C4-2B (cell line): ENCODE results near the gene TMIGD1.

ENCODE experiments used
- H3K27ac ChIP-seq: fragments of 450-650 bp; 2 replicates; pipeline ENCODE4 v1.5.1; 2017
- ZFX ChIP-seq: fragments of 450-650 bp; IDR thresholded peaks from 2 replicates; pipeline ENCODE4 v1.6.1; 2017
- TF ChIP-seq, protein P1 (sequence below): fragments of 450-650 bp; conservative IDR thresholded peaks from 2 replicates; pipeline ENCODE4 v1.5.1; 2017; ENCODE audit warnings: mild to moderate bottlenecking

Gene TMIGD1

DNA sequence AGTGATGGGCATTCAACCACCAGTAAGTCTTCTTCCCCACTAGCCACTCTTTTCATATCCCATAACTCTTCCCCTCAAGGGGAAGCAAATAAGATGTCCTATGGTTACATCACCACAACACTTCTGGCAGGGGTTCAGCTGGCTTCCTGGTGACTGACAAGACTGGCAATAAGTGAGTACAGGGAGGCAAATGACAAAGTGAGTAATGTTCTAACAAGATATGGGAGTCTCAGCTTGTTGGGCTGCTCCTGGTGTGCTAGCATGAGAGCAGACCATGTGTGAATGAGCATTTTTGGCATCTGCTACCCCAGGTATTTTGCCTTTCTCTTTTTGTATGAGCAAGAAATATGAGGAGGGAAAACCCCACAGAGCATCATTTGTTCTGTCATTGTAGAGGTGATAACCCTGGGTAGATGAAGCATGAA is 9.9 kb downstream of the TMIGD1 start:
- H3K27ac ChIP-seq = no peak overlapping the region
- TF ChIP-seq, protein P1, sequence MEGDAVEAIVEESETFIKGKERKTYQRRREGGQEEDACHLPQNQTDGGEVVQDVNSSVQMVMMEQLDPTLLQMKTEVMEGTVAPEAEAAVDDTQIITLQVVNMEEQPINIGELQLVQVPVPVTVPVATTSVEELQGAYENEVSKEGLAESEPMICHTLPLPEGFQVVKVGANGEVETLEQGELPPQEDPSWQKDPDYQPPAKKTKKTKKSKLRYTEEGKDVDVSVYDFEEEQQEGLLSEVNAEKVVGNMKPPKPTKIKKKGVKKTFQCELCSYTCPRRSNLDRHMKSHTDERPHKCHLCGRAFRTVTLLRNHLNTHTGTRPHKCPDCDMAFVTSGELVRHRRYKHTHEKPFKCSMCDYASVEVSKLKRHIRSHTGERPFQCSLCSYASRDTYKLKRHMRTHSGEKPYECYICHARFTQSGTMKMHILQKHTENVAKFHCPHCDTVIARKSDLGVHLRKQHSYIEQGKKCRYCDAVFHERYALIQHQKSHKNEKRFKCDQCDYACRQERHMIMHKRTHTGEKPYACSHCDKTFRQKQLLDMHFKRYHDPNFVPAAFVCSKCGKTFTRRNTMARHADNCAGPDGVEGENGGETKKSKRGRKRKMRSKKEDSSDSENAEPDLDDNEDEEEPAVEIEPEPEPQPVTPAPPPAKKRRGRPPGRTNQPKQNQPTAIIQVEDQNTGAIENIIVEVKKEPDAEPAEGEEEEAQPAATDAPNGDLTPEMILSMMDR = no peak
- no peak for TF ChIP-seq ZFX

DNA sequence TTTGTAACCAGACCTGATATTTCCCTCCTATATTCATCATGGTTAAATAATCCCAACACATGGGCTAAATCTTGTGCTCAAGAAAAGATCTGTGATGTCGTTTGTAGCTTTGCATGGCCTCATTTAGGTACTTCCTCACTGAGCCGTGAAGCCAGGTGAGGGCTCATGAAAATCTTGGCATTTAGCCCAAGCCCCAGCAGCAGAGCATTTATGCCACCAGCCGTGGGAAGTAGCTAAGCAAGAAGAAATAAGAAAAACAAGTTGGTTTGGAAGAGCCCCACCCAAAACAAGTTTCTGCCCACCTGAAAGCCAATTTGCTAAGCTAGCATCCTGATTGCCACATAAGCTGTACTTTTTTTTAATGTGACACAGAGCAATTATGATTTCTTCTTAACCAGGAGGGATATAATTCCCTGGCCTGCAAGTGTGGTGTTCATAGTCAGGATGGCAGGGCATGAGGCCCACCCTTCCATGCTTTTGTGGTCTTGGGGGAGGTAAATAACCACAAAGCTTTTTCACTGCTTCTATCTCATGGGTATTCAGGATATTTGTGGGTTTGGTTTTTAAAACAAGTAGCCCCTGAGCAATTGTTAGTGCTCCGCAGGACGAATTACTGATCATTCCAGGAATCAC is 10.5 kb downstream of the TMIGD1 start:
- H3K27ac ChIP-seq = no peak overlapping the region
- TF ChIP-seq ZFX = no peak
- TF ChIP-seq, protein P1 = no peak

DNA sequence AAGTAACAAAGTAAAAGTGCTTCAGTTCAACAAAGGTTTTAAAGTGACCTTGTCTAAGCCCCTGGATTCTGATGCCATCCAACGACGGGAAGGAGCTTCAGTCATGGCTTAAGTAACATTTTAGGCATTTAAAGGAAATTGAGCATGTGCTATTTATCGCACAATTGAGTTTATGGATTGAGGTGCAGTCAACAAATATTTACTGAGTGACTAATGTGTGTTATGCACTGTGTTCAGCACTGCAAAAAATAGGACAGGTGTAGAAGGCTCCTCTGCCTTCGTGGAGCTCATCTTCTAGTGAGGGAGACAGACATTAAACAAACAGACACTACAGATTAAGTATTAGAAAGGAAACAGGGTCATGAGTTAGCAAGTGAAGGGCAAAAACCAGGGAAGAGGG is 12.5 kb downstream of the TMIGD1 start:
- H3K27ac ChIP-seq = no peak overlapping the region
- no peak for TF ChIP-seq ZFX
- TF ChIP-seq, protein P1 = no peak

DNA sequence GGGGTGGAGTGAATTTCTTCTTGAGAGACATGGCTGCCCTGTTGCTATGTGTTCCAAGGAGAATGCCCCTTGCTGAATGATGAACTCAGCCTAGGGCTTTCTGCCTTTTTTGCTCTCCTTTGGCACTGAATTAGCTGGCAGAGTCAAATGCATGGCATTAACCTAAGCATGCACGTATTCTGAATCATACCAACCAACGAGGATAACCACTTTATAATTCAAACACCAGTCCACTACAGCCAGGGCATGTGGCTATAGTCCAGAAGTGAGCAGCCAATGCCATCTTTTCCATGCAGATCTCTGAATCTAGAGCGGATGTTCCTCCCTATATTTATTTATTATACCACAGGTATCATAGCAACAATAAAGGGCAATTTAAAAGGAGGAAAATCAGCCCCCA is 15.7 kb downstream of the TMIGD1 start:
- no peak for TF ChIP-seq ZFX
- TF ChIP-seq, protein P1 = no peak
- H3K27ac ChIP-seq = no peak overlapping the region

DNA sequence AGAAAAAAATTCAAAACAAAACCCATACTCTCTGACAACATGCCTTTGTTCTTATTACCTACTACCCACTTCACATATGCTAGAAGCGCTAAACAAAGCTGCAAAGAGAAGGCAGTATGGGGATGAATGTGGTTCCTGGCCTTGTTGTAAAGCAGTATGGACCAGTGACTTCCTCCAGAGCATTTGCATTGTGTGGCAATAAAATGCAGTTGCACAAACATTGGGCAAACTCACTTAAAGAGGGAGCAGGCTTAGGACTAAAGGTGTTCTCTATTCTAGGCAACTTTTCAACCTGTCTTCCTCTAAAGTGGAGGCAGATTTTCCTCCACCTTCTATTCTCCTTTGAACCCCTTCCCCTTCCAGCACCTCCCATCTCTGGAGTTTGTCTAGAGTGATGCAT is 17.1 kb downstream of the TMIGD1 start:
- H3K27ac ChIP-seq = no peak overlapping the region
- TF ChIP-seq, protein P1 = no peak
- no peak for TF ChIP-seq ZFX

DNA sequence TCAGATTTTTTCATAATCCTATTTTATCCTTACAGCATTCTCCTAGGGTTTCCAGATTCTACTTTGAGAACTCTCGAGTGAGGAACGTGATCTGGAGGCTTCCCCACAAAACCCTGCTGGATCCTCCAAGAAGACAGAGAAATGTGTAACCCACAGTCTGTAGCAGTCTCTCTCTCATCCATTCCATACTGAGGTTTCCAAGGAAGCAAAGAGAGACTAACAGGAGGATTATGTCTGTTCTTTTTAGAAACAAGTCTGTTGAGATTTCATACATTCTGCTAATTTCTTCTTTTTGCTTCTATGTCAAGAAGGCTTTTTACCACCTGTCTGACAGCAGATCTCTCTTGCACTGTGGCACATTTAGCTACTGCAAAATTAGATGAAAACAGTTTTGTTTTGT is 18.8 kb downstream of the TMIGD1 start:
- TF ChIP-seq ZFX = no peak
- TF ChIP-seq, protein P1 = no peak

DNA sequence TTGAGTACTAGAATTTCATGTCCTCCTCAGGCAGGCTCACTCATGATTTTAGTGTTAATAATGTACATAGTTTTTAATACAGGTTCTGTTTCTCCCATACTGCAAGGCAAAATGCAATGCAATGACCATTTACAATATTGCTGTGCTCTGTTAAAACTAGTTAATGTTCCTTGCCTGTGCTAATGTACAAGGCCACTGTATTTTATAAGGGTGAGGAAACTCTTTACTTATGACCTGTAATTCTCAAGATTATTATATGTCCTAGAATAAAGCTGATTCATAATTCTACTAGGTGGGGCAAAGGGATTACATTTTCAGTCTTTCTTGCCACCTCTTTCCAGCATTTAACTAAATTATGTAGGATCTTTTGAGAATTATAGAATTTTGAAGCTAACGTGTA is 19.4 kb downstream of the TMIGD1 start:
- H3K27ac ChIP-seq = no peak overlapping the region

More for the DNA sequence above, 18.8 kb downstream of the TMIGD1 start:
- H3K27ac ChIP-seq = no peak overlapping the region

More for the DNA sequence above, 19.4 kb downstream of the TMIGD1 start:
- no peak for TF ChIP-seq ZFX
- TF ChIP-seq, protein P1 = no peak
